ENCODE measurements around the gene RAB40C. TPM values are rescaled to one million over a fixed set of nuclear protein-coding genes. Genes with fewer than 3 reads are reported as not detected.
A peak's percentile ranks its signal among the peaks of the same experiment; 100 is the strongest.

RAB40C gene
- total and polyA plus RNA-seq, 9 of the 15 experiments (the other 6 are each of a cell fraction or from before 2014, with no cell fraction given), result 0.17 to 23.4 (median 8.7) TPM

DNA sequence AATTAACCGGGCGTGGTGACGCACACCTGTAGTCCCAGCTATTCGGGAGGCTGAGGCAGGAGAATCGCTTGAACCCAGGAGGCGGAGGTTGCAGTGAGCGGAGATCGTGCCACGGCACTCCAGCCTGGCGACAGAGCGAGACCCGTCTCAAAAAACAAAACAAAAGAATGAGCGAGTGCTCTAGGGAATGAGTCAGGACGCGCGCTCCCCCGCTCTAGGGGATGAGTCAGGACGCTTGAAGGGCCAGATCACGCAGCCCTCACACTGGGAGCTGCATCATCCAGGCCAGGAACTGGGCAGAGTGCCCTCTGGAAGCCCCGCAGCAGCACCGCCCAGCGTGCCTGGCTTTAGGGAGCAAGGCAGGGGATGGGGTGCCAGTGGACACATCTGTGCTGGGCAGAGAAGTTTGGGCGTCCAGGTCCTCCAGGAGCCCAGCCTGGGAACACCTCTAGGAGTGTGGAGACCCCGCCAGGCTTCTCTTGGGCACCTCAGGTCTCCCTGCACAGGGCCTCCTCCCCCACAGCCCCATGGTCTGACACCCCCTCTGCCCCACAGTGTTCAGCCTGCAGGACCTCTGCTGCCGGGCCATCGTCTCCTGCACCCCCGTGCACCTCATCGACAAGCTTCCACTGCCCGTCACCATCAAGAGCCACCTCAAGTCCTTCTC, 37.1 kb downstream of the RAB40C start (continued):
- TF ChIP-seq, protein P1, sequence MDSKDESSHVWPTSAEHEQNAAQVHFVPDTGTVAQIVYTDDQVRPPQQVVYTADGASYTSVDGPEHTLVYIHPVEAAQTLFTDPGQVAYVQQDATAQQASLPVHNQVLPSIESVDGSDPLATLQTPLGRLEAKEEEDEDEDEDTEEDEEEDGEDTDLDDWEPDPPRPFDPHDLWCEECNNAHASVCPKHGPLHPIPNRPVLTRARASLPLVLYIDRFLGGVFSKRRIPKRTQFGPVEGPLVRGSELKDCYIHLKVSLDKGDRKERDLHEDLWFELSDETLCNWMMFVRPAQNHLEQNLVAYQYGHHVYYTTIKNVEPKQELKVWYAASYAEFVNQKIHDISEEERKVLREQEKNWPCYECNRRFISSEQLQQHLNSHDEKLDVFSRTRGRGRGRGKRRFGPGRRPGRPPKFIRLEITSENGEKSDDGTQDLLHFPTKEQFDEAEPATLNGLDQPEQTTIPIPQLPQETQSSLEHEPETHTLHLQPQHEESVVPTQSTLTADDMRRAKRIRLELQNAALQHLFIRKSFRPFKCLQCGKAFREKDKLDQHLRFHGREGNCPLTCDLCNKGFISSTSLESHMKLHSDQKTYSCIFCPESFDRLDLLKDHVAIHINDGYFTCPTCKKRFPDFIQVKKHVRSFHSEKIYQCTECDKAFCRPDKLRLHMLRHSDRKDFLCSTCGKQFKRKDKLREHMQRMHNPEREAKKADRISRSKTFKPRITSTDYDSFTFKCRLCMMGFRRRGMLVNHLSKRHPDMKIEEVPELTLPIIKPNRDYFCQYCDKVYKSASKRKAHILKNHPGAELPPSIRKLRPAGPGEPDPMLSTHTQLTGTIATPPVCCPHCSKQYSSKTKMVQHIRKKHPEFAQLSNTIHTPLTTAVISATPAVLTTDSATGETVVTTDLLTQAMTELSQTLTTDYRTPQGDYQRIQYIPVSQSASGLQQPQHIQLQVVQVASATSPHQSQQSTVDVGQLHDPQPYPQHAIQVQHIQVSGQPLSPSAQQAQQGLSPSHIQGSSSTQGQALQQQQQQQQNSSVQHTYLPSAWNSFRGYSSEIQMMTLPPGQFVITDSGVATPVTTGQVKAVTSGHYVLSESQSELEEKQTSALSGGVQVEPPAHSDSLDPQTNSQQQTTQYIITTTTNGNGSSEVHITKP (IDR thresholded peaks at IDR 0.05; ENCODE audit: partially characterized antibody), result no peak
- TF ChIP-seq, protein P2, sequence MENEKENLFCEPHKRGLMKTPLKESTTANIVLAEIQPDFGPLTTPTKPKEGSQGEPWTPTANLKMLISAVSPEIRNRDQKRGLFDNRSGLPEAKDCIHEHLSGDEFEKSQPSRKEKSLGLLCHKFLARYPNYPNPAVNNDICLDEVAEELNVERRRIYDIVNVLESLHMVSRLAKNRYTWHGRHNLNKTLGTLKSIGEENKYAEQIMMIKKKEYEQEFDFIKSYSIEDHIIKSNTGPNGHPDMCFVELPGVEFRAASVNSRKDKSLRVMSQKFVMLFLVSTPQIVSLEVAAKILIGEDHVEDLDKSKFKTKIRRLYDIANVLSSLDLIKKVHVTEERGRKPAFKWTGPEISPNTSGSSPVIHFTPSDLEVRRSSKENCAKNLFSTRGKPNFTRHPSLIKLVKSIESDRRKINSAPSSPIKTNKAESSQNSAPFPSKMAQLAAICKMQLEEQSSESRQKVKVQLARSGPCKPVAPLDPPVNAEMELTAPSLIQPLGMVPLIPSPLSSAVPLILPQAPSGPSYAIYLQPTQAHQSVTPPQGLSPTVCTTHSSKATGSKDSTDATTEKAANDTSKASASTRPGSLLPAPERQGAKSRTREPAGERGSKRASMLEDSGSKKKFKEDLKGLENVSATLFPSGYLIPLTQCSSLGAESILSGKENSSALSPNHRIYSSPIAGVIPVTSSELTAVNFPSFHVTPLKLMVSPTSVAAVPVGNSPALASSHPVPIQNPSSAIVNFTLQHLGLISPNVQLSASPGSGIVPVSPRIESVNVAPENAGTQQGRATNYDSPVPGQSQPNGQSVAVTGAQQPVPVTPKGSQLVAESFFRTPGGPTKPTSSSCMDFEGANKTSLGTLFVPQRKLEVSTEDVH (IDR thresholded peaks at IDR 0.05; ENCODE audit: low read depth, partially characterized antibody), result no peak
- no peak for TF ChIP-seq XRCC5 (IDR thresholded peaks at IDR 0.05; ENCODE audit: low read depth, low read length)
- no peak for TF ChIP-seq HNRNPUL1 (IDR thresholded peaks at IDR 0.05; ENCODE audit: low read length)
- TF ChIP-seq, protein P3, sequence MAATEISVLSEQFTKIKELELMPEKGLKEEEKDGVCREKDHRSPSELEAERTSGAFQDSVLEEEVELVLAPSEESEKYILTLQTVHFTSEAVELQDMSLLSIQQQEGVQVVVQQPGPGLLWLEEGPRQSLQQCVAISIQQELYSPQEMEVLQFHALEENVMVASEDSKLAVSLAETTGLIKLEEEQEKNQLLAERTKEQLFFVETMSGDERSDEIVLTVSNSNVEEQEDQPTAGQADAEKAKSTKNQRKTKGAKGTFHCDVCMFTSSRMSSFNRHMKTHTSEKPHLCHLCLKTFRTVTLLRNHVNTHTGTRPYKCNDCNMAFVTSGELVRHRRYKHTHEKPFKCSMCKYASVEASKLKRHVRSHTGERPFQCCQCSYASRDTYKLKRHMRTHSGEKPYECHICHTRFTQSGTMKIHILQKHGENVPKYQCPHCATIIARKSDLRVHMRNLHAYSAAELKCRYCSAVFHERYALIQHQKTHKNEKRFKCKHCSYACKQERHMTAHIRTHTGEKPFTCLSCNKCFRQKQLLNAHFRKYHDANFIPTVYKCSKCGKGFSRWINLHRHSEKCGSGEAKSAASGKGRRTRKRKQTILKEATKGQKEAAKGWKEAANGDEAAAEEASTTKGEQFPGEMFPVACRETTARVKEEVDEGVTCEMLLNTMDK (IDR thresholded peaks at IDR 0.05; ENCODE audit: borderline replicate concordance, insufficient read depth, low read depth, low read length, poor library complexity, severe bottlenecking), result no peak
- TF ChIP-seq PPARD (CRISPR knock-in tag; IDR thresholded peaks at IDR 0.05), result no peak
- TF ChIP-seq ZEB2 (IDR thresholded peaks at IDR 0.05), result no peak
- TF ChIP-seq KDM4B (IDR thresholded peaks at IDR 0.05; ENCODE audit: borderline replicate concordance in 2 of 2, low read depth in 1 of 2), result no peak
- TF ChIP-seq ZNF311 (CRISPR knock-in tag; IDR thresholded peaks at IDR 0.05), result no peak
- no peak for TF ChIP-seq ZNF431 (CRISPR knock-in tag; IDR thresholded peaks at IDR 0.05)
- TF ChIP-seq, protein P4, sequence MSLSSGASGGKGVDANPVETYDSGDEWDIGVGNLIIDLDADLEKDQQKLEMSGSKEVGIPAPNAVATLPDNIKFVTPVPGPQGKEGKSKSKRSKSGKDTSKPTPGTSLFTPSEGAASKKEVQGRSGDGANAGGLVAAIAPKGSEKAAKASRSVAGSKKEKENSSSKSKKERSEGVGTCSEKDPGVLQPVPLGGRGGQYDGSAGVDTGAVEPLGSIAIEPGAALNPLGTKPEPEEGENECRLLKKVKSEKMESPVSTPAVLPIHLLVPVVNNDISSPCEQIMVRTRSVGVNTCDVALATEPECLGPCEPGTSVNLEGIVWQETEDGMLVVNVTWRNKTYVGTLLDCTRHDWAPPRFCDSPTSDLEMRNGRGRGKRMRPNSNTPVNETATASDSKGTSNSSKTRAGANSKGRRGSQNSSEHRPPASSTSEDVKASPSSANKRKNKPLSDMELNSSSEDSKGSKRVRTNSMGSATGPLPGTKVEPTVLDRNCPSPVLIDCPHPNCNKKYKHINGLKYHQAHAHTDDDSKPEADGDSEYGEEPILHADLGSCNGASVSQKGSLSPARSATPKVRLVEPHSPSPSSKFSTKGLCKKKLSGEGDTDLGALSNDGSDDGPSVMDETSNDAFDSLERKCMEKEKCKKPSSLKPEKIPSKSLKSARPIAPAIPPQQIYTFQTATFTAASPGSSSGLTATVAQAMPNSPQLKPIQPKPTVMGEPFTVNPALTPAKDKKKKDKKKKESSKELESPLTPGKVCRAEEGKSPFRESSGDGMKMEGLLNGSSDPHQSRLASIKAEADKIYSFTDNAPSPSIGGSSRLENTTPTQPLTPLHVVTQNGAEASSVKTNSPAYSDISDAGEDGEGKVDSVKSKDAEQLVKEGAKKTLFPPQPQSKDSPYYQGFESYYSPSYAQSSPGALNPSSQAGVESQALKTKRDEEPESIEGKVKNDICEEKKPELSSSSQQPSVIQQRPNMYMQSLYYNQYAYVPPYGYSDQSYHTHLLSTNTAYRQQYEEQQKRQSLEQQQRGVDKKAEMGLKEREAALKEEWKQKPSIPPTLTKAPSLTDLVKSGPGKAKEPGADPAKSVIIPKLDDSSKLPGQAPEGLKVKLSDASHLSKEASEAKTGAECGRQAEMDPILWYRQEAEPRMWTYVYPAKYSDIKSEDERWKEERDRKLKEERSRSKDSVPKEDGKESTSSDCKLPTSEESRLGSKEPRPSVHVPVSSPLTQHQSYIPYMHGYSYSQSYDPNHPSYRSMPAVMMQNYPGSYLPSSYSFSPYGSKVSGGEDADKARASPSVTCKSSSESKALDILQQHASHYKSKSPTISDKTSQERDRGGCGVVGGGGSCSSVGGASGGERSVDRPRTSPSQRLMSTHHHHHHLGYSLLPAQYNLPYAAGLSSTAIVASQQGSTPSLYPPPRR (CRISPR knock-in tag; IDR thresholded peaks at IDR 0.05; ENCODE audit: borderline replicate concordance), result no peak
- no peak for TF ChIP-seq MXI1 (IDR thresholded peaks at IDR 0.05; ENCODE audit: low read depth, low read length)
- peak; percentile 57 for TF ChIP-seq BHLHE40 (IDR thresholded peaks at IDR 0.05; ENCODE audit: low read length)
